ENCODE data around the gene NXNL1. TPM values are rescaled to one million over a fixed set of nuclear protein-coding genes. Genes with fewer than 3 reads are reported as not detected.
A peak's percentile ranks its signal among the peaks of the same experiment; 100 is the strongest.
"Not testable (repeated sequence)": the region's sequence is repeated elsewhere in the genome, so short reads cannot be mapped to it uniquely, and the experiment has no call there.

Gene NXNL1
- total RNA-seq, 1 donor from 2014 or later = not detected

GRCh38 chr19:17486545-17487240 lies 26.0 kb upstream of the NXNL1 start:
- no peak for ATAC-seq

GRCh38 chr19:17484520-17485185 lies 23.9 kb upstream of the NXNL1 start:
- ATAC-seq = no peak

- ATAC-seq = no peak
These were observed 22.9 kb upstream of the NXNL1 start for GRCh38 chr19:17483605-17484002.

GRCh38 chr19:17482877-17483604 lies 22.3 kb upstream of the NXNL1 start:
- no peak for ATAC-seq

GRCh38 chr19:17481986-17482385 lies 21.3 kb upstream of the NXNL1 start:
- ATAC-seq = no peak

- no peak for ATAC-seq
These were observed 18.6 kb upstream of the NXNL1 start for GRCh38 chr19:17479325-17479791.

GRCh38 chr19:17475541-17476115 lies 14.9 kb upstream of the NXNL1 start:
- peak; percentile 23 for ATAC-seq

- not testable (repeated sequence) for ATAC-seq
These were observed 14.3 kb upstream of the NXNL1 start for GRCh38 chr19:17475011-17475540.

GRCh38 chr19:17473041-17473440 lies 12.3 kb upstream of the NXNL1 start:
- no peak for ATAC-seq

- ATAC-seq = no peak
These were observed 10.8 kb upstream of the NXNL1 start for GRCh38 chr19:17471410-17472125.

GRCh38 chr19:17470068-17470841 lies 9.5 kb upstream of the NXNL1 start, which contains the start of gene SLC27A1:
SLC27A1 (plus strand) TSS chr19:17470524; CDS start chr19:17470541, 17 bp downstream.
- ATAC-seq = peak; percentile 87

GRCh38 chr19:17469481-17470067 lies 8.8 kb upstream of the NXNL1 start:
- ATAC-seq = peak; percentile 92

GRCh38 chr19:17469092-17469480 lies 8.4 kb upstream of the NXNL1 start:
- peak; percentile 4 for ATAC-seq

GRCh38 chr19:17468302-17469091 lies 7.8 kb upstream of the NXNL1 start:
- no peak for ATAC-seq

- ATAC-seq = no peak
These were observed 7.0 kb upstream of the NXNL1 start for GRCh38 chr19:17467471-17468301.

- no peak for ATAC-seq
These were observed 5.7 kb upstream of the NXNL1 start for GRCh38 chr19:17466487-17466850.

GRCh38 chr19:17458970-17459369 lies 1.8 kb downstream of the NXNL1 start:
- ATAC-seq = peak; percentile 38

- ATAC-seq = no peak
These were observed 3.1 kb downstream of the NXNL1 start for GRCh38 chr19:17457616-17458015.

GRCh38 chr19:17456127-17456526 lies 4.6 kb downstream of the NXNL1 start:
- ATAC-seq = no peak

Data from esophagus mucosa (tissue), 1 donor.